ENCODE data around the gene MPZL2.

Gene MPZL2

DNA sequence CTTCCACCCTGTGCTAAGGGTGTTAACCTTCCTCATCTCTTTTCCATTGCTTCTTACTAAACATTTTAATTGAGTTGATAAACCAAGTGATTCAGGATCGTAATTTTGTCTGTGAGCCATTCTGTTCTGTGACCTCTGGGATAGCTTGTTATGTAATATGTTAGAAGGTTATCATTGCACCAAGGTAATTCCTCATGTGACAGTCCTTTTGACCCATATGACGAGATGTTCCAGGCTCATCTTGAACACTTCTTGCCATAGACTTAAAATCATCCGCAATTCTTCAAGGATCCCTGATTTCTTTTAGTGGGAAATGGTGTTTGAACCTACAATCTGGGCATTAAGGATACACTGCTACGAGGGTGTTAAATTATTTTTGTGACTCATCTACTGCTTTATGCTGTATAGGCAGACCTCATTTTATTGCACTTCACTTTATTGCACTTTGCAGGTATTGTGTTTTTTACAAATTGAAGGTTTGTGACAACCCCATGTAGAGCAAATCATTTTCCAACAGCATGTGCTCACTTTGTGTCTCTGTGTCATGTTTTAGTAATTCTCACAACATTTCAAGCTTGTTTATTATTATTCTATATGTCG, 19.0 kb upstream of the MPZL2 start:
- no peak for DNase-seq

DNA sequence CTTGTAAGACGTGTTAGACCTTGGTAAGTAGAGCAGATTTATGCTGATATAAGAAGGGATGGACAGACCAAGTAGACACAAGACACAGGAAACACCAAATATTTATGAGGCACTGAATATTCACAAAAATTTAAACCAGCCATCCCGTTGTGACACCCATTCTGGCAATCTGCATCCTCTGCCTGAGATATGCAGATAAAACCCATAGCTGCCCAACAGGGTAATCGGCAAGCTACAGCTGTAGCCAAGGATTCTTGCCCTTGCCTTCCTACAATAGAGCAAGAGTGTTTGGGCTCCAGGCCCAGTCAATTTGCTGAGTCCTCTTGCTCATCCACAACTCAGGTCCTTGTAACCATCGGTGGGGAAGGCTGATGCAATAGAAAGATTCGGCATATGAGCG, 18.5 kb upstream of the MPZL2 start:
- no peak for DNase-seq

DNA sequence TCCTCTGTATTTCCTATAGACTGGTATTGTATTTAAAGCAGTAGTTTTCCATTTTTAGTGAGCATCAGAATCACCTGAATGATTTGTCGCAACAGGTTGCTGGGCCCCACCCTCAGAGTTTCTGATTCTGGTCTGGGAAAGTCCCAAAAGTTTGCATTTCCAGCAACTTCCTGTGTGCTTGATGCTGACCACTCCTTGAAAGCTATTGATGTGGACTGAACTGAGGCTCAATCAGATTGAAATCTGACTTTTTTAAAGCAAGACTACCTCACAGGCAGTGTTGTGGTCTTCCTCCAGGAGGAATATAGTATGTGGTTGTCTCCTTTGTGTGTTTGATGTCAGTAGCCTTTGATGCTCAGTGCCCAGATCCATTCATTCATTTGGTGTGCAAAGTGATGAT, 17.2 kb upstream of the MPZL2 start:
- DNase-seq, result peak; percentile 35

DNA sequence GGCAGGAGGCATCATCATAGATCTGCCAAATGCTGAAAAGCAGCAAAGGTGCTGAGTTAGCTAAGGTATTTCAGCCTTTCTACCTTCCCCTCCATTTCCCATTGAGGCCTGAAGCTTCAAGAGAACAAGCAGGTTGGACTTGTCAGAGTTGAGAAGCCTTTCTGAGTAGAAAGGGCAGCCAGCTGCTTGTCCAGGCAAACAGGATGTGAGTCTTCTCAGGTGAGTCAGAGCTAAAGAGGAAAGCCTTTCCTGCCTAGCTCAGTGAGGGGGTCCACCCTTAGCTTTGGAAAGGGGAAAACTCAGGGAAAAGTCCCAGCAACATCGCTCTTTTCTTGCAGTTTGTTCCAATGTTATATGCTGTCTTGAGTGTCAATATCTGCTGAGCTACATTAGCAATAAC, 13.2 kb upstream of the MPZL2 start:
- DNase-seq, result no peak

DNA sequence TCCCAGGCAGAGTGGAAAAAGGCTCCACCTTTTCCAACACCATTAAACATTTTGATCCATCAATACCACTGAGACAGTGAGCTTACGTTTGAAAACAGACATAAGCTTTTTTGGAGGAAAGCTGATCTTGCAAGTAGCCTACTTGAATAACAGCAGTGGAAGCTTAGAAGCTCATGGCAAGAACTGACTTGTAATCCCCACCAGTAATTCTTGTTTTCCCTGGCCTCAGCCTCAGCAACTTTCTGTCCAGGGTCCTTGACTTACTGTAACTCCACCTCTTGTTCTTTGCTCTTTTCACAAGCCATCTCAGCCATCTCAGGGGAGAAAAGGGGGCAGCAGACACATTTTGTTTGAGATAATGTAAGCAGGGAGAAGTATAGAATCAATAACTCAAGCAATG, 12.3 kb upstream of the MPZL2 start:
- DNase-seq, result no peak

DNA sequence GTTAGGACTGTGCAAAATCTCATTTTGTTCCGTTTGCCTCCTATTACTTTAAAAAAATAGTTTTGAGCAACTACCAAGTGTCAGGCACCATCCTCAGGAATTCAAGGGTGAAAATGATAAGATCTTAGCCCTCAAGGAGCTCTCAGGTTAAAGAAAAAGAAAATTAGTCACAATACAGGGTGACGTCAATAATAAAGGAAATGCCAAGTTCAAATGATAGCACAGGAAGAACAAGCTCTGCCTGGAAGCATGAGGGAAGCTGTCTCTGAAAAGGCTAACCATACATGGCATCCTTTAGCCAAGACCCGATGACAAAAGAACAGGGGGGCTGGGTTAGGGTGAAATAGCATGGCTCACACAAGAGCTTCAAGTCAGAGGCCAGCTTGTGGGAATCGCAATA, 11.1 kb upstream of the MPZL2 start:
- no peak for DNase-seq

DNA sequence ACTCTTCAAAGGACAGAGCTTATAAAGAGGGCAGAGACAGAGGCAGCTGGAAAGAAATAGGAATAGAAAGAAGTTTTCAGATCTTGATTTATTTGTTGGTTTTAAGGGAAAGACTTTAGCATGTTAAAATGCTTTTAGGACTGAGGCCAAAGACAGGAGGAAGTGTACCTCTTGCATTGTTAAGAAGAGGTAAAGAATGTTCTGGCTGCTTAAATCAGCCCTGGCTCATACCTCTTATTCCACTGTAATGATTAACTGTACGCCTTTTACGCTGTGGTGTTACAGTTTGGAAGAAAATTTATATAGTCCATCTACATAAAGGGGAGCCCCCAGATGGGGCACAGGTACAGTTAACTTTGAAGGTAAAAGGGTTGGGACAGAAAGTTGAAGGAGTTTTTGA, 10.1 kb upstream of the MPZL2 start:
- no peak for DNase-seq

DNA sequence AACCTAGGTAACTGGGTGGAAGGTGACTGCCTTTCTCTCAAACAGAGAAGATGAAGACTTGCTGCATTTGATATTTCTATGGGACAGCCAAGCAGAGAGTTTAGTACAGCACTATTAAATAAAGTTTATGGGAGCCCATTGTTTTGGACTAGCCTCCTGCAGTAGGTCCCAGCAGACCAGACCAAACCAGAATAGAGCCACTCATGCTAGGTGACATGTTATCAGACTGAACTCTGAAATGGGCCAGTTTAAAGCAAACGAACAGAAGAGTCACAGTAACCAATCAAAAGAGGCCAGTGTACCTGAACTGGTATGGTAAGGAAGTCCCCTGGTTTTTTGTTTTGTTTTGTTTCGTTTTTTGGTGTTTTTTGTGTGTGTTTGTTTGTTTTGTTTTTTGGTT, 7.9 kb upstream of the MPZL2 start:
- DNase-seq, result no peak

DNA sequence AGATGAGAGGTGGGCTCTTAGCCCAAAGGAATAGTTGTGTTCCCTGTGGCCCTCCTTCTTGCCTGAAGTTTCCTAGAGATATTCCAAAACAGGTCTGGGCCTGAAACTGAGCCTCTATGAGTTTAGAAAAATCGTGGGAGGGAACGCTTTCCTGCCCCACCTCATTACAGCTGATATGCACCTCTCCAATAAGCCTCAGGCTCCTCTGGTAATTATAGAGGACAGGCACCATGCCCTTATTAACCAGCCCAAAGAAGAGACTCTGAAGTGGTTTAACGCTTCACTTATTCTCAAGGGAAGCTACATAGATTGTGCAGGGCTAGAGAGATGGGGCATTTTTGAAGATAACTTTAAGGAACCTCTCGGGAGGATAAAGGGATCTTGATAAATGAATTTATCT, 3.4 kb upstream of the MPZL2 start:
- DNase-seq, result no peak

DNA sequence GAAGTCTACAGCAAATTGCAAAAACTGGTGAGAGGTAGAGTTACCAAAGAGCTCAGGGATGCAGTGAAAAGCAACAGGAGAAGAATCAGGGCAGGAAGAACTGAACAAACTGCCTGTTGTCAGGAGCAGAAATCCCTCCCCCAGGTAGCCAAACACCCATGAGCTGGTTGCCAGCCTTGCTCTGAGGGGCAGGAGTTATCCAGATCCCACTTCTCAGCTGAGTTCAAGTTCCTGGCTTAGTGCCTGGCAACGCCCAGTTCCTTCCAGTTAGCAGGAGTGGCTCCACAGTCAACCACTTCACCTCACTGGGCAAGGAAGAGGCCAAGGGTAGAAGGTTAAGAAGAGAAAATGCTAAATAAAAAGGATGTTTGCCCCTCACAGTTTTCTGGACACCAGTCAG, 1.9 kb upstream of the MPZL2 start:
- no peak for DNase-seq

DNA sequence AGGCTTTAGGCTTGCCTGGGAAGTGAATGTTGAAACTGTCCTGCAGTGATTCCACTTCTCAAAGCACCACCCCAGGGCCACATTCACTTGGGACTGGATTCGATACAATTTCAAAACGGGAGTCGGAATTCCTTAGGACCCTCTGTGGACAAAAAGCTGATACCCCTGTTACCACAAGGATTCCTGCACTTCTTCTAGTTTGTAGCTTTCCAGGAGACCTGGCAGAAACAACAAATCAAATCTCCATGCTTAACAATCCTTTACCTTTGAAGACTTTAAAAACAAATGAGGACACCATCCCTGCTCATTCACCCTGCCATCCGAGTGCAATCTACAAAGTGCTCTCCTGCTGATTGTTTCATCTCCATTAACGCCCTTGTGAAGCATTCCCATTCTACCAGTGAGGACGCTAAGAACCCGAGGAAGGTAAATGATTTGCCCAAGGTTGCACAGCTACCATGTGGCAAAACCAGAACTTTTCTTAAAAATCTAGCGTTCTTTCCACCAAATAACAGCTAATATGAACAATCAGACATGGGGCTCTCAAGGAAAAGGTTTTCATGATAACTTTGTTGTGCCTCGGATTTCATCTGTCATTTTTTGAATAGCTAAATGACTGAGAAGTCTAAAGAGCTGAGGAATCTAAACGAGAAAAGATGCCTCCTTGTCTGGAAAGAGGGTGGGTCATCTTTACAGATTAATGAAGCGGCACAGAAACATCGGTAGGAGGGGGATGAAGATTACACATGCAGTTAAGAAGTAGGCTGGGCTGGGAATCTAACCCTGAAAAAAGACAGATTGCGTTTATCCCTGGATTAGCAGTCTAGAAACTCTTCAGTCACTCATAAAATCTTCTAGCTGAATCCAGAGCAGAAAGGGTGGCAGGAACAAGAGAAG, 720 bp upstream of the MPZL2 start:
- no peak for DNase-seq

DNA sequence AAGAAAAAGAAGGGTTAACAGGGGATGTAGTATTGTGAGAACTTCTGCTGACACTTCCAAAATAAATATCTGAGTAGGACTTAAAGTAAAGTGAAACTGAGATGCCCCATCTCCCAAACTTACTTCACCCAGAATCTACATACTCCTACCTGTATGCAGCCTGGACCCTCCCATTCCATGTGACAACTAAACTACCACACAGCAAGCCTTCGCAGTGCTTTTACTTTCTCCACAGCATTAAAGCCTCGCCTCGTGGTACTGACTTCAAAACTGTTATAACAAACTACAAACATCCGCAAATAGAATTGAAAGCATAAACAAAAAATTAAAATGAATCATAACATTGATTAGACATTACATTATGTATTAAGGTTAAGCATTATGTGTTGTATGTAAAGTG, 985 bp downstream of the MPZL2 start:
- no peak for DNase-seq

DNA sequence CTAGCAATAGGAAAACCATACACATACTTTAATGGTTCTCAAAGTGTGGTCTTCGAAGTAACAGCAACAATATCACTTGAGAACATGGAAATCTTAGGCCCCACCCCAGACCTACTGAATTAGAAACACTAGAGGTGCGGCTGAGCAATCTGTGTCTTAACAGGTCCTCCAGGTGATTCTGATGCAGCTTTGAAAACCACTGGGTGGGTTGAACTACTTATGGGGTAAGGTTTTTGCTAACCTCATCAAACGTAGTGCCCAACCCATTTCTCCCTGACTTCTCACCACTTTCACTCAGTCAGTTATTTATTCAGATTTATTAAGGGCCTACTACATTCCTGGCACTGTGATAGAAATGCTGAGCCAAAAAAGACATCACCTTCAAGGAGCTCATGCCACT, 3.7 kb downstream of the MPZL2 start:
- DNase-seq, result no peak

DNA sequence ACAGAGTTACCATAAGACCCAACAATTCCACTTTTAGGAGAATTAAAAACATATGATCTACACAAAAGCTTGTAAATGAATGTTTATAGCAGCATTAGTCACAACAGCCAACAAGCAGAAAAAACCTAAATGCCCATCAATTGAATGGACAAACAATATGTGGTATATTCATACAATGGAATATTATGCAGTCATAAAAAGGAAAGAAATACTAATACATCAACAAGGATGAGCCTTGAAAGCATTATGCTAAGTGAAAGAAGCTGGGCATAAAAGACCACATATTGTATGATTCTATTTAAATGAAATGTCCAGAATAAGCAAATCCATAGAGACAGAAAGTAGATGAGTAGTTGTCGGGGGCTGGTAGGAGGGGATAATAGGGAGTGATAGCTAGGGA, 5.0 kb downstream of the MPZL2 start:
- DNase-seq, result no peak

DNA sequence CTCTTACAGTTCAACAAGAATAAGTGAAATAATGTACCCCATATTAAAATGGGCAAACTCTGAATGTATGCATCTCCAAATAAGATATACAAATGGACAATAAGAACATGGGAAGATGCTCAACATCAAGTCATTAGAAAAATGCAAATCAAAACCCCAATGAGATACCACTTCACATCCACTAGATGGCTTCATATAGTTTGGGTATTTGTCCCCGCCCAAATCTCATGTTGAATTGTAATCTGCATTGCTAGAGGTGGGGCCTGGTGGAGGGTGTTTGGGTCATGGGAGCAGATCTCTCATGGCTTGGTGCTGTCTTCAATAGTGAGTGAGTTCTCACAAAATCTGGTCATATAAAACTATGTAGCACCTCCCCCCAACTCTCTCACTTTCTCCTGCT, 5.7 kb downstream of the MPZL2 start:
- DNase-seq, result peak; percentile 29

DNA sequence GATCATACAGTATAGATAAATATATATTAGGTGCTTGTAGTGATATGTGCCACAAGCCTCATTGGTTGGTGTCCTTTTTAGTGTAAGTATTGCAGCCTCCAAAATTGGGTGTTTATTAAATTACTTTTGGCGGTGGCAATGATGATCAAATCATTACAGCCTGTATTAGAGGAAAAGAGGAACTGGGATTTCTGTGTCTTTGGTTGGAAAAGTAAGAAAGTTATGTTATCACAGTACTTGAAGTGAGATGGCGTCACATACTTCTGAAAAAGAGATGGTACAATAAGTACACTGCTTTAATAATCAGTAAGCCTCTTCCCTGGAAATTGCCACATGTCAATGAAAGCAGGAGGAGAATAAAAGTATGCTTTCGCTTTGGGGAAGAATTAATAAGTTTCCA, 11.4 kb downstream of the MPZL2 start:
- DNase-seq, result no peak

DNA sequence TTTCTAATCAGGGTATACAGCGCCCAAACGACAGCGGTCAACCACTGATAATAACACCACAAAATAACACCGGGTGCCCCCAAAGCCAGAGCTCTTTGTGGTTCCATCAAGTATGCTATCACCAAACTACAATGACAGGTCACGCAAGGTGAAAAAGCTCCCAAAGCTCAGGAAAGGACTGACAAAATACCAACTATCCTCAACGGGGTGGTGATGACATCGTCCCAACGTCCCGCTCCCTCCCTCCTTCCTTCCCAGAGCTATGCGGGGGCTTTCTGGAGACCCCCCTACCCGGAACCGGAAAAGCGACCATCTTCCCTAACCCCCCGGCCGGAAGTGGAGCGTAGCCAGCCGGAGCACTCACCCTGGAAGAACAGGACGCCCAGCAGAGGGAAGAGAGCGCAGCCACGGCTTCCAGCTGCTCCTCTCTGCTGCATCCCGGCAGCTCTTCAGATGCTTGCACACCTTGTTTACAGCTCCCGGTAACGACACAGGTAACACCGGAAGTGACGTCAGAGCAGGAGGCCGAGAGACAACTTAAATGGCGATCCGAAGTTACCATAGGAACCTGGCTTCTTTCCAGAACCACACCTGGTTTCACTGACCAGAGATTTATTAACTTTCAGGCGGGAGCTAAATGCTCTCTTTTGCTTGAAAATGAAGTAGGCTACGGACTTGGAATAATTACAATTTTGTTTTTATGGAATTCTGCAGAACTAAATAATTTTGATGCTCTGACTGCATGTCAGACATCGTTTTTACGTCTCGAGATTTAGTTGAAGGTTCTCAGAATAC, 12.0 kb downstream of the MPZL2 start, which contains the start of gene MPZL3:
MPZL3 (minus strand) TSS at position 508 of the 795 bp plus-strand sequence; CDS start at position 437, 71 bp downstream.
- DNase-seq, result peak; percentile 94

DNA sequence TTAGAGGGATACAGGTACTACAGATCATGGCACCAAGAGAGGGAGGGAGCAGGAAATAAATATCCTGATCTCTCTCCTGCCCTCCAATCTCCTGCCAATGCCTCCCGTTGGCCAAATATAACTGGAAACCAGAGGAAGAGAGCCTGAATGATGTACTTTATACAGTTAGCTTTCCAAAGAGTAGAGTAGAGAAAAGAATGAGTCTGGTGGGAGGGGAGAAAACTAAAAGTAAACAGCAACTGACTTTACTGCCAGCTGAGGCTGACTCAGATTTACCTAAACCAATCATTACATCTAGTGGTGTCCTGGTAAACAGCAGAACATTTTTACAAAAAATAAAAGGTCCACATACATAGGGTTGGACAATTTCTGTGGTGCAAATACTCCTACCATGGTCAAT, 17.1 kb downstream of the MPZL2 start:
- DNase-seq, result peak; percentile 28

DNA sequence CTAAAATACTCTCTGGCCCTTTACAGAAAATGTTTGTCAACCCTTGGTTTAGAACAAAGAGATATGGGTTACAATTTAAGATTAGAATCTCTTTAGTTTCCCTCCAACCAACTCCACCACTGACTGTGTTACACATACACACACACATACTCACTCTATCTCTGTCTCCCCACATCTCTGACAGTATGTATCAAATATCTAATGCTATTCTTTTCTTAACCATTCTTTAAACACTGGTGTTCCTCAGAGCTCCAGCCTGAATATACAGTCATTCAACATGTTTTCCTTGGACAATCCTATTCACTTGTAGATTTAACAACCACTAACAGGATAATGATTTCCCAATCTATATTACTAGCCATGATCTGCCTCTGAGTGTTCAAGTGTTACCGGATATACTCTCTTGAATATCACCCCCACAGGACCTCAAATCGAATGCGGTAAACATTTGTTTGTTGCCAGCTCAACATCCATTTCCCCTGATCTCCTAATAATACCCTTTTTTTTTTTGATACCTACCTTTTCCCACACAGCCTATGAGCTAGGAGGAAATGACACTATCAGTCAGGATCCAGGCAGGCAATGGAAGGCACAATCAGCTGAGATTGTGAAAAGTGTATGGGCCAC, 18.0 kb downstream of the MPZL2 start:
- DNase-seq, result peak; percentile 25

DNA sequence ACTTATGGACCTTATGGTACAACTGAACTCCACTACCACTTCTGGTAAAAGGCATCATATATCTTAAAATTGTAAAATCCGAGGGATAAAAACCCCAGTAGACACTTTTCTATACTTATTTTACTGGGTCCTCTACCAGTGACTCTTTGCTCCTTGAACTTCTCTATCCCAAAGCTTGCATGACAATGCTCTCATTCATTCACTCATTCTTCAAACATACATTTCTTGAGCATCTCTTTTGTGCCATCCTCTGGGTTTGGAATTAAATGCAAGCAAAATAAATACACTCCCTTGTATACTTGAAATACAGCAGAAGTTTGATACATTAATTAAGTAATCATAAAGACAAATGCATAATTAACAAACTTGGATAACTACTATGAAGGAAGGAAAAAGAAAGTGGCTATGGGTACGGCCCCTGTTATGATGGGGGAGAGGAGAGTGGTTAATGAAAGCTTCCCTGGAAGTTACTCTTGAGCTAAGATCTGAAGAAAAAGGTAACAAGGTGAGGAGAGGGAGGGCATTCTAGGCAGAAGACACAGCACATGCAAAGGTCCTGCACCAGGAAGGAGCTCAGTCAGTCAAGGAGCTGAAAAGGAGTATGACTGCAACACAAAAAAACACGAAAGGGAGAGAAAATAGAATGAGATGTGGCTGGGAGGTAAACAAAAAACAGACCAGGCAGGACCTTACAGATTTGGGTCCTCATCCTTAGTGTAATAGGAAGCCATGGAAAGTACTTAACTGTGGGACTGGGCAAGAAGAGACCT, 19.9 kb downstream of the MPZL2 start:
- no peak for DNase-seq

DNA sequence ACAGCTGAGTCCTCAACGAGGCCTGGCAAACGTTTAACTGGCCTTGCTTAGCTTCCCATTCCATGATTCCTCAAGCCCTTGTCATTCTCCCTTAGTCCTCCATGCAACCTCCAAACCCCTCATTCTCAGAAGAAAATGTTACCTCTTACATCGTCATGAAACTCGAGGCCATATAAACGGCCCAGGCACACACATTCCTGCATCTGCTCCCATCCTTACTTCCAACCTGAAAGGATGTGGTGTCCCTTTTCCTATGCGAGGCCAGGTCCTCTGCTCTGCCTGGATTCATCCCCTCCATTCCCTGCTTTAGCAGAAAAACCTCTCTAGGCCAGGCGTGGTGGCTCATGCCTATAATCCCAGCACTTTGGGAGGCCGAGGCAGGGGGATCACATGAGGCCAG, 20.9 kb downstream of the MPZL2 start:
- DNase-seq, result no peak

DNA sequence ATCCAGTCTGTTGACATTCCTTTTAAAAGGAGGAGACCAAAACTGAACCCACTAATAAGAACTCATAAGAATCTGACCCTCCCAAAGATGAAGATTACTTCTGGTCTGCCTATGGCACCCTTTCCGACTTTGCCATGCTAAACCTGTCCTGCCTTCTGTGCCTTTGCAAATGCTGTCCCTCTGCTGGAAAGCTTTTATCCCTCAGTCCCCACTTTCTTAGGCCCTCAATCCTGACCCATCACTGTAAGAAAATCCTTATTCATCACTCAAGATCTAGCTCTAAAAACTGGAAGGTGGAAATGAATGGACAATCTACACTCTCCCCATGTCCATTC, 22.4 kb downstream of the MPZL2 start:
- DNase-seq, result no peak
